ENCODE results near the gene LIN52. TPM values are rescaled to one million over a fixed set of nuclear protein-coding genes. Genes with fewer than 3 reads are reported as not detected.
A peak's percentile ranks its signal among the peaks of the same experiment; 100 is the strongest.

Gene LIN52
- total and polyA plus RNA-seq, 9 of the 15 experiments (the other 6 are each of a cell fraction or from before 2014, with no cell fraction given): 4.6 to 11.8 (median 9.2) TPM

DNA sequence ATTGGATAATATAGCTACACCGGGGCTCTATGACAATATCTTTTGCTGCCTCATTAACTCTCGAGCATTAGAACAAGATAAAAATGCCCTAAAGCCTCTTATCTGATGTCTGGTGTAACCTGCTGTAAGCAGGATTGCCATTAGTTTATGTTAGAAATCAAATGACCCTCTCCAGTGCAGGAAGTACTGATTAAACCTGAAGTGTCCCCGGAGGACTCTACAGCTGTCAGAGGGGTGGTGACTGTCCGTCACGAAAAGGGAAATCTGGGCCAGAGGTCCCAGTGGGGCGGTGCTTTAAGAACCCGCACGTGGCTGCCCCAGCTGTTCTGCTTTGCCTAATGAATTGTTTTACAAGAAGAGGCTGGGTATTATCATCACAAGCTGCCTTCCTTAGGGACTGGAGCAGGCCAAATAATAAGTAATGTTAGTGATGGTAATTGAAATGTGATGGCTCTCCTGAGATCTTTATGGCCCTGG lies 55.7 kb downstream of the LIN52 start (continued):
- TF ChIP-seq, protein P1, sequence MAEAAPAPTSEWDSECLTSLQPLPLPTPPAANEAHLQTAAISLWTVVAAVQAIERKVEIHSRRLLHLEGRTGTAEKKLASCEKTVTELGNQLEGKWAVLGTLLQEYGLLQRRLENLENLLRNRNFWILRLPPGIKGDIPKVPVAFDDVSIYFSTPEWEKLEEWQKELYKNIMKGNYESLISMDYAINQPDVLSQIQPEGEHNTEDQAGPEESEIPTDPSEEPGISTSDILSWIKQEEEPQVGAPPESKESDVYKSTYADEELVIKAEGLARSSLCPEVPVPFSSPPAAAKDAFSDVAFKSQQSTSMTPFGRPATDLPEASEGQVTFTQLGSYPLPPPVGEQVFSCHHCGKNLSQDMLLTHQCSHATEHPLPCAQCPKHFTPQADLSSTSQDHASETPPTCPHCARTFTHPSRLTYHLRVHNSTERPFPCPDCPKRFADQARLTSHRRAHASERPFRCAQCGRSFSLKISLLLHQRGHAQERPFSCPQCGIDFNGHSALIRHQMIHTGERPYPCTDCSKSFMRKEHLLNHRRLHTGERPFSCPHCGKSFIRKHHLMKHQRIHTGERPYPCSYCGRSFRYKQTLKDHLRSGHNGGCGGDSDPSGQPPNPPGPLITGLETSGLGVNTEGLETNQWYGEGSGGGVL (CRISPR knock-in tag; IDR thresholded peaks at IDR 0.05): no peak
- TF ChIP-seq ATF4 (CRISPR knock-in tag; IDR thresholded peaks at IDR 0.05) (0 out of 2 replicates have a peak, but pooled peaks have one; percentile 50), BACH1 (tag; IDR thresholded peaks at IDR 0.05) (no peak), CBFA2T3 (IDR thresholded peaks at IDR 0.05) (0 out of 2 replicates have a peak, but pooled peaks have one; percentile 16), CEBPB (tag; IDR thresholded peaks at IDR 0.05) (no peak), CEBPG (CRISPR knock-in tag; IDR thresholded peaks at IDR 0.05) (no peak), CEBPG (tag; conservative IDR thresholded peaks at IDR 0.05 in 1 of 2, IDR thresholded peaks at IDR 0.05 in 1 of 2) (peak; percentile 7 to 34; a peak in 1 of 4 replicates), BHLHE40 (IDR thresholded peaks at IDR 0.05; ENCODE audit: low read length) (peak; percentile 75), POLR2H (tag; IDR thresholded peaks at IDR 0.05; ENCODE audit: low read depth) (no peak), KDM4B (IDR thresholded peaks at IDR 0.05; ENCODE audit: borderline replicate concordance in 2 of 2, low read depth in 1 of 2) (no peak)
- TF ChIP-seq, protein P2, sequence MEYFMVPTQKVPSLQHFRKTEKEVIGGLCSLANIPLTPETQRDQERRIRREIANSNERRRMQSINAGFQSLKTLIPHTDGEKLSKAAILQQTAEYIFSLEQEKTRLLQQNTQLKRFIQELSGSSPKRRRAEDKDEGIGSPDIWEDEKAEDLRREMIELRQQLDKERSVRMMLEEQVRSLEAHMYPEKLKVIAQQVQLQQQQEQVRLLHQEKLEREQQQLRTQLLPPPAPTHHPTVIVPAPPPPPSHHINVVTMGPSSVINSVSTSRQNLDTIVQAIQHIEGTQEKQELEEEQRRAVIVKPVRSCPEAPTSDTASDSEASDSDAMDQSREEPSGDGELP (CRISPR knock-in tag; IDR thresholded peaks at IDR 0.05; ENCODE audit: borderline replicate concordance): peak; percentile 42; the same call in 1 of the 2 replicates
- TF ChIP-seq, protein P3, sequence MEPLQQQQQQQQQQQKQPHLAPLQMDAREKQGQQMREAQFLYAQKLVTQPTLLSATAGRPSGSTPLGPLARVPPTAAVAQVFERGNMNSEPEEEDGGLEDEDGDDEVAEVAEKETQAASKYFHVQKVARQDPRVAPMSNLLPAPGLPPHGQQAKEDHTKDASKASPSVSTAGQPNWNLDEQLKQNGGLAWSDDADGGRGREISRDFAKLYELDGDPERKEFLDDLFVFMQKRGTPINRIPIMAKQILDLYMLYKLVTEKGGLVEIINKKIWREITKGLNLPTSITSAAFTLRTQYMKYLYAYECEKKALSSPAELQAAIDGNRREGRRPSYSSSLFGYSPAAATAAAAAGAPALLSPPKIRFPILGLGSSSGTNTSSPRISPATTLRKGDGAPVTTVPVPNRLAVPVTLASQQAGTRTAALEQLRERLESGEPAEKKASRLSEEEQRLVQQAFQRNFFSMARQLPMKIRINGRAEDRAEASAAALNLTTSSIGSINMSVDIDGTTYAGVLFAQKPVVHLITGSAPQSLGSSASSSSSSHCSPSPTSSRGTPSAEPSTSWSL (CRISPR knock-in tag; IDR thresholded peaks at IDR 0.05; ENCODE audit: borderline replicate concordance): no peak
- TF ChIP-seq, protein P4, sequence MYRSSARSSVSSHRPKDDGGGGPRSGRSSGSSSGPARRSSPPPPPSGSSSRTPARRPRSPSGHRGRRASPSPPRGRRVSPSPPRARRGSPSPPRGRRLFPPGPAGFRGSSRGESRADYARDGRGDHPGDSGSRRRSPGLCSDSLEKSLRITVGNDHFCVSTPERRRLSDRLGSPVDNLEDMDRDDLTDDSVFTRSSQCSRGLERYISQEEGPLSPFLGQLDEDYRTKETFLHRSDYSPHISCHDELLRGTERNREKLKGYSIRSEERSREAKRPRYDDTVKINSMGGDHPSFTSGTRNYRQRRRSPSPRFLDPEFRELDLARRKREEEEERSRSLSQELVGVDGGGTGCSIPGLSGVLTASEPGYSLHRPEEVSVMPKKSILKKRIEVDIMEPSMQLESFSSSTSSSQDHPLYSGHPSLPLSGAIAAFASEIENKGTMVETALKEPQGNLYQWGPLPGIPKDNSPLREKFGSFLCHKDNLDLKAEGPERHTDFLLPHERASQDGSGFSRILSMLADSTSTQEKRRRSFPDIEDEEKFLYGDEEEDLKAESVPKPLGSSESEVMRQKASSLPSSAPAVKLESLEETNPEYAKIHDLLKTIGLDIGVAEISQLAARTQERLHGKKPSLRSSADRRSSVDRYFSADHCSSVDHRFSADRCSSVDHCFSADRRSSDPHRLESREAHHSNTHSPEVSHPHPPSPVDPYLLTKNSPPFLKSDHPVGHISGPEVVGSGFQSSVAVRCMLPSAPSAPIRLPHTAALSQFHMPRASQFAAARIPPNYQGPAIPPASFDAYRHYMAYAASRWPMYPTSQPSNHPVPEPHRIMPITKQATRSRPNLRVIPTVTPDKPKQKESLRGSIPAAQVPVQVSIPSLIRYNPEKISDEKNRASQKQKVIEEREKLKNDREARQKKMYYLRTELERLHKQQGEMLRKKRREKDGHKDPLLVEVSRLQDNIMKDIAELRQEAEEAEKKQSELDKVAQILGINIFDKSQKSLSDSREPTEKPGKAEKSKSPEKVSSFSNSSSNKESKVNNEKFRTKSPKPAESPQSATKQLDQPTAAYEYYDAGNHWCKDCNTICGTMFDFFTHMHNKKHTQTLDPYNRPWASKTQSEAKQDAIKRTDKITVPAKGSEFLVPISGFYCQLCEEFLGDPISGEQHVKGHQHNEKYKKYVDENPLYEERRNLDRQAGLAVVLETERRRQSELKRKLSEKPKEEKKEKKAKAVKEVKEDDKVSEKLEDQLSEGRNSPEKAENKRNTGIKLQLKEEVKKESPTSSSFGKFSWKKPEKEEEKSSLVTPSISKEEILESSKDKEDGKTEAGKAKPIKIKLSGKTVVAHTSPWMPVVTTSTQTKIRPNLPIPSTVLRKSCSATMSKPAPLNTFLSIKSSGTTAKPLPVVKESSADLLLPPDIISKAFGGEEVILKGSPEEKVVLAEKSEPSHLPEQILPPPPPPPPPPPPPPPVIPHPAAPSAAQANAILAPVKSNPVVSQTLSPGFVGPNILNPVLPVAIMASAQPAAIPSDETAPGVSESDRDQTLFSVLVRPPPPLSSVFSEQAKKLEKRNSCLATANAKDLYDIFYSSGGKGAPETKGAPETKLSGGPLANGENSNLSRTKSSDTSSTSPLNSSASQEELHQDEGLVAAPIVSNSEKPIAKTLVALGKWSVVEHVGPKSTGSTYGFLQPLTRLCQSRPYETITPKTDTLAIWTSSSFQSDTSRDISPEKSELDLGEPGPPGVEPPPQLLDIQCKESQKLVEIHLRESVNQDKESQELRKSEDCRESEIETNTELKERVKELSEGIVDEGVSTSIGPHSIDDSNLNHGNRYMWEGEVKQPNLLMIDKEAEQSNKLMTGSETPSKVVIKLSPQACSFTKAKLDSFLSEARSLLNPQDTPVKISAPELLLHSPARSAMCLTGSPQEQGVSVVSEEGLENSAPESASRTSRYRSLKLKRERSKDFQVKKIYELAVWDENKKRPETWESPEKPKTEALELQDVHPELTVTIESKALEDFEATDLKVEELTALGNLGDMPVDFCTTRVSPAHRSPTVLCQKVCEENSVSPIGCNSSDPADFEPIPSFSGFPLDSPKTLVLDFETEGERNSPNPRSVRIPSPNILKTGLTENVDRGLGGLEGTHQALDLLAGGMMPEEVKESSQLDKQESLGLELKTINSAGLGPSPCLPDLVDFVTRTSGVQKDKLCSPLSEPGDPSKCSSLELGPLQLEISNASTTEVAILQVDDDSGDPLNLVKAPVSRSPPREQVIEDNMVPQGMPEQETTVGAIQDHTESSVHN (IDR thresholded peaks at IDR 0.05; ENCODE audit: borderline replicate concordance in 1 of 2, low read depth in 1 of 2): peak in 1 of 2 experiments; percentile 49; a peak in 1 of 4 replicates
